Activated B cell treated with CpG ODN at 0.5 μM for 24 hours (primary cell): ENCODE results near the gene ALDH3A1. TPM values are rescaled to one million over a fixed set of nuclear protein-coding genes. Genes with fewer than 3 reads are reported as not detected.

Source experiments
- ATAC-seq: fragments of 200-7000 bp; cut with Tn5 transposase; one replicate; pipeline ENCODE4 v1.10.0; 2021; ENCODE audit warnings: low read depth, mild to moderate bottlenecking, moderate library complexity
- CTCF ChIA-PET: fragments of 350-600 bp; sonication (Branson Sonifier 250); formaldehyde crosslinking; loops from one replicate; lab custom pipeline; 2021; ENCODE audit warnings: antibody characterized with exemption; lab: Charles Lee
- POLR2A ChIA-PET: fragments of 350-600 bp; sonication (Branson Sonifier 250); formaldehyde crosslinking; loops from one replicate; lab custom pipeline; 2021; ENCODE audit warnings: antibody characterized with exemption; lab: Charles Lee
- DNase-seq: peaks from one replicate; pipeline ENCODE4 v3.0.0; 2022
- H3K27ac Mint-ChIP-seq: one replicate; pipeline ENCODE4 v1.8.0; 2020; ENCODE audit warnings: mixed read lengths
- H3K27me3 Mint-ChIP-seq: one replicate; pipeline ENCODE4 v1.8.0; 2021; ENCODE audit warnings: mixed read lengths
- H3K36me3 Mint-ChIP-seq: one replicate; pipeline ENCODE4 v1.8.0; 2021; ENCODE audit warnings: low read depth, mixed read lengths
- H3K4me1 Mint-ChIP-seq: one replicate; pipeline ENCODE4 v1.8.0; 2021; ENCODE audit warnings: mixed read lengths
- H3K4me3 Mint-ChIP-seq: one replicate; pipeline ENCODE4 v1.8.0; 2020; ENCODE audit warnings: mild to moderate bottlenecking, mixed read lengths
- H3K9me3 Mint-ChIP-seq: one replicate; pipeline ENCODE4 v1.8.0; 2020; ENCODE audit warnings: mixed read lengths
- CTCF ChIP-seq: fragments of 200-600 bp; IDR thresholded peaks from one replicate; pipeline ENCODE4 v1.8.0; 2022; ENCODE audit warnings: antibody characterized with exemption, mild to moderate bottlenecking
- intact Hi-C: fragments of 100-400 bp; cut with micrococcal nuclease; formaldehyde crosslinking; loops from one replicate; pipeline ENCODE4 v1.15.1; 2024
- total RNA-seq: library from RNA; stranded (reverse); gene quantifications from 2 replicates; pipeline ENCODE4 v1.2.3, GENCODE V29; 2022

The ALDH3A1 gene
- total RNA-seq, 1 donor from 2014 or later = not detected

GRCh38 chr17:19739241-19740201, 8.6 kb downstream of the ALDH3A1 start:
- Mint-ChIP-seq H3K36me3 (no peaks in the 10 kb centered on the region), H3K9me3 (no peaks in the 10 kb centered on the region), H3K4me3 (no peak overlapping the region), H3K27me3 (no peaks in the 10 kb centered on the region), H3K27ac (no peak overlapping the region), H3K4me1 (no peaks in the 10 kb centered on the region)
- TF ChIP-seq CTCF = no peak
- DNase-seq = no peak
- ATAC-seq = no peak
- POLR2A ChIA-PET = no interaction called here
- intact Hi-C loops = no loop called here
- CTCF ChIA-PET = no interaction called here

- no peak overlapping the region for H3K27ac Mint-ChIP-seq
- ChIA-PET POLR2A (no interaction called here), CTCF (no interaction called here)
- ATAC-seq (no peak), DNase-seq (no peak)
- no peak for TF ChIP-seq CTCF
- H3K36me3 Mint-ChIP-seq = no peaks in the 10 kb centered on the region
- H3K9me3 Mint-ChIP-seq = no peaks in the 10 kb centered on the region
- H3K4me1 Mint-ChIP-seq = no peaks in the 10 kb centered on the region
- H3K27me3 Mint-ChIP-seq = no peaks in the 10 kb centered on the region
- H3K4me3 Mint-ChIP-seq = no peak overlapping the region
- intact Hi-C loops = no loop called here
Measured at GRCh38 chr17:19738757-19739156, 9.3 kb downstream of the ALDH3A1 start.

- no peaks in the 10 kb centered on the region for H3K27me3 Mint-ChIP-seq
- POLR2A ChIA-PET = no interaction called here
Measured at GRCh38 chr17:19738073-19738449, 10.0 kb downstream of the ALDH3A1 start.

GRCh38 chr17:19737305-19738072, 10.6 kb downstream of the ALDH3A1 start:
- H3K4me1 Mint-ChIP-seq = no peaks in the 10 kb centered on the region
- no peak for TF ChIP-seq CTCF
- no peaks in the 10 kb centered on the region for H3K9me3 Mint-ChIP-seq
- POLR2A ChIA-PET = no interaction called here
- H3K4me3 Mint-ChIP-seq = no peak overlapping the region
- CTCF ChIA-PET = no interaction called here
- ATAC-seq = no peak
- DNase-seq = no peak
- no peaks in the 10 kb centered on the region for H3K36me3 Mint-ChIP-seq
- no peak overlapping the region for H3K27ac Mint-ChIP-seq
- no peaks in the 10 kb centered on the region for H3K27me3 Mint-ChIP-seq
- intact Hi-C loops = no loop called here

More at GRCh38 chr17:19738073-19738449, 10.0 kb downstream of the ALDH3A1 start:
- Mint-ChIP-seq H3K27ac (no peak overlapping the region), H3K9me3 (no peaks in the 10 kb centered on the region), H3K36me3 (no peaks in the 10 kb centered on the region), H3K4me3 (no peak overlapping the region), H3K4me1 (no peaks in the 10 kb centered on the region)
- intact Hi-C loops = no loop called here
- TF ChIP-seq CTCF = no peak
- CTCF ChIA-PET = no interaction called here
- DNase-seq (no peak), ATAC-seq (no peak)

GRCh38 chr17:19736071-19736470, 12.0 kb downstream of the ALDH3A1 start:
- H3K27ac Mint-ChIP-seq = no peak overlapping the region
- no peak for TF ChIP-seq CTCF
- DNase-seq = no peak
- no peaks in the 10 kb centered on the region for H3K9me3 Mint-ChIP-seq
- intact Hi-C loops = no loop called here
- H3K27me3 Mint-ChIP-seq = peaks cover 3% of the 10 kb centered on the region
- no peak overlapping the region for H3K4me3 Mint-ChIP-seq
- no peaks in the 10 kb centered on the region for H3K4me1 Mint-ChIP-seq
- no peak for ATAC-seq
- H3K36me3 Mint-ChIP-seq = no peaks in the 10 kb centered on the region
- POLR2A ChIA-PET = no interaction called here
- CTCF ChIA-PET = no interaction called here
